ENCODE measurements around the gene MACROD2.

The MACROD2 gene

DNA sequence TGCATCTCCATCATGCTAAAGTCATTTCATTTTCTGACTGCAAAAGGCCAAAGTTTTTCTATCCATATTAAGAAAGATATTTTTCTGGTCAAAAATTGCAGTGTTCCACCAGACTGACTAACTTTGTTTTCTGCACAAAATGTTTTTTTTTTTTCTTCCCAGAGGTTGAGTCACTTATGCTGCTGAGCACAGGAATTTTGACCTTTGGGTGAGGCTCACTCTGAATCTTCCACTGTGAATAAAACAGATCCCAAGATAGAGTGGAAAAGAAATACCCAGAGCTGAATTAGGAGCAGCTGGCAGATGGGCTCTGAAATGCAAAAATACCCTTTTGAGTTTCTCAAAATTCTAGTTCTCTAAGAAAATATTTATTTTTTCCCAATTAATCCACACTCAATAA is 1581.1 kb downstream of the MACROD2 start:
- no peak for DNase-seq

DNA sequence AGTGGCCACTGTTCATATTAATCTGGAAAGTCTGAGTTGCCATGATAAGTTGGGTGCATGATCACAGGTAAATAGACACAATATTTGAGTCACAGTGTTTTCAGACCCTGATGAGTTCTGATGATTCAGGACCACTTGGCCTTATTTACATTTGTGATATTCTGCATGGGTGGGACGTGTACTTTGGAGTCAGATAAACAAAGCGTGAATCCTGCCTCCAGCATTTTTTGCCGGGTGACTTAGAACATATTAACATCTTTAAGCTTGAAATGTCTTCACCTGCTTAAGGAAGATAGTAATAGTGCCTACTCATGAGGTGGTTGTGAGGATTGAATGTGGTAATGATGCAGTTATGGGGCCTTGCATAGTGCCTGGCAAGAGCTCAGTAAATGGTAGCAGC is 1582.8 kb downstream of the MACROD2 start:
- no peak for DNase-seq

DNA sequence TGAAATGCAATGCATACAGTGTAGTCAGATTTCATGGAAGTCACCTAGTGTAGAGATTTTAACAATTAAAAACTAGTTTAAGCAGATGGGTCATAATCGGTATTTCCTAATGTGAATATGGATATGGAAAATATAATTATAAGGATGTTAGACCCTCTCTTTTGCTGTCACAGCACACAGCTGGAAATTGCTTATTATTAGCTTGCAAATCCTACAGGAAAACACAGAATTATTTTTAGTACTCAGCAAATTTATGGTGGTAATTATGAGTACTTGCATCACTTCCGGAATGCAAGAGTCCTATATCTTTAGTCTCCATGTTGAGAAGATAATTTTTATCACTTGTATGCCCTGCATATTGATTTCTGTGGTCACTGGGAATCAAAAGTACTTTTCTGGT is 1584.4 kb downstream of the MACROD2 start:
- DNase-seq, result no peak

DNA sequence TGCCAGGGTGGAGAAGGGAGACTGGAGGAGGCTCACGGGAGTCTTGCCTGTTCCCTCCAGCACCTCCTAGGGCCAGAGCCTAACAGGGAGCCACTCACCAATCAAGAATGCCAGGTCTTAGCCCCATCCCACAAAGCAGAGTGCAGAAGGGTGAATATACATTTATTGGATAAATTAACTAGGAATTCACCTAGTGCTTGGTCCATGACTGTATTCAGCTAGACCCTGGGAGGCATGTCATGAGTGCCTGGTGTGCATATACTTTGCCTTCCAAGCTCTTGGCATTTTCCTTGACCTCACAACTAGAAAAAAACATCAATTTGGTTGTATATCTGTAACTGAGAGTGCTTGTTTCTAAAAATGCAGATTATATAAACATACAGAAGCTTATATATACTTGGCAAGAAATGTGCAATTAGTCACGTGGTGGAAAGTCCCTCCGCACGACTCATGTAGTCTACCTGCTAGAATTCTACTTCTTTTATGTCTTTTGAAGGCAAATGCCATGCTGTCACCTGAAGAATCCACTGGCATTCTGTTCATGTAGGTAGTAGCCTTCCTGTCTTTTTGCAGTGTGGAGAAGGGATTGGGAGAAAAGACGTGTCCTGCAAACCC is 1586.9 kb downstream of the MACROD2 start:
- DNase-seq, result no peak

DNA sequence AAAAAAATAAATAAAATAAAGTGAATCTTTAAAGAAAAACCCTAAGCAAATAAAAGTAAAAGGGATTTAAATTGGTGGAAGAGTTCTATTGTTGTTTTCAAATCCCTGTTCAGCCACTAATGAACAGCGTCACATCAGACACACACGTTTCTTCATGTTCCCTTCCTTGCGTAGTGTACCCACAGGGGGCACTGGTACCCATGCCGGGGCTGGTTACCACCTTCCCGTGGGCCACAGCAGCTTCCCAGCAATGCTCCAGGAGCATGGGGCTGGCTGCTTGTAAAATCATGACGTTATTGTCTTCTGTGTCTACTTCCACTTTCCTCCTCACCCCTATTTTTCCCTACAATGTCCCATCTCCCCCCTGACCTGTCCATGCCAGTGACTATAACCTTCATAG is 1589.2 kb downstream of the MACROD2 start:
- no peak for DNase-seq

DNA sequence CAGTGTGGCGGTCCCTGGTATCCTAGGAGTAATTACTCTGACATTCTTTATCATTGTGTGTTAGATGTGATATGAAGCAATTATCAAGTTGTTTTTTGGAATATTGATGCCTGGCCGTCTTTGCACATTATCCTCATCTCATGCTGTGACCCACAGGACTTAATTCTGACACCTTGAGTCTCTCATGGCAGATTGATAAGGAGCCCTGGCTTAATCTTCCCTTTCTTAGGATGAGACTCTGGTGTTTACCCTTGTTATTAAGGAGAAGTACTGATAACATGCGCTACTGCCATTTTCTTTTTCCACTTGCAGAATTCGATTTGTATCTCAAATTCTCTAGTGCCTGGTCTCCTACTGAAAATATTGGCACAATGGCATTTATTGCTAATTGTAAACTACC is 1597.8 kb downstream of the MACROD2 start:
- no peak for DNase-seq

DNA sequence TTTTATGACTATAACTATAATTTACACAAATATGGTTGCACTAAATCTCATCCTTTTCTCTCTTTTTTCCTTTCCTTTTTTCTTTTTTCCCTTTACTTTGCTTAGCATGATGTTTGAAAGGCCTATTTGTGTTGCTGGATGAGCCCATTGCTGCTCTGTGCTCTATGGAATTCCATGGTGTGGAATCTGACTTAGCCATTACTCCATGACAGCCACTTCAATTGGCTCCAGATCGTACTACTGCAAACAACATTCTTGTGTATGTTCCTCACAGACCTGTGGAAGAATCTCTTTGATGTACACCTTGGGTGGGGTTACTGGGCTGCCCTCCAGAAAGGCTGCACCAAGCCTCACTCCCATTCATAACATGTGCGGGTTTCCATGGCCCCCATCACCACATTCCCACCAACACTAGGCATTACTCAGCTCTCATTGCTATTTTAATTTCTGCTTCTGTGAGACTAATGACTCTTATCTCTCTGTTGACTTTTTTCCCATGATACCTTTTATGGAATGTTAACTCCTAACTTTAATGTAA is 1598.9 kb downstream of the MACROD2 start:
- DNase-seq, result no peak

DNA sequence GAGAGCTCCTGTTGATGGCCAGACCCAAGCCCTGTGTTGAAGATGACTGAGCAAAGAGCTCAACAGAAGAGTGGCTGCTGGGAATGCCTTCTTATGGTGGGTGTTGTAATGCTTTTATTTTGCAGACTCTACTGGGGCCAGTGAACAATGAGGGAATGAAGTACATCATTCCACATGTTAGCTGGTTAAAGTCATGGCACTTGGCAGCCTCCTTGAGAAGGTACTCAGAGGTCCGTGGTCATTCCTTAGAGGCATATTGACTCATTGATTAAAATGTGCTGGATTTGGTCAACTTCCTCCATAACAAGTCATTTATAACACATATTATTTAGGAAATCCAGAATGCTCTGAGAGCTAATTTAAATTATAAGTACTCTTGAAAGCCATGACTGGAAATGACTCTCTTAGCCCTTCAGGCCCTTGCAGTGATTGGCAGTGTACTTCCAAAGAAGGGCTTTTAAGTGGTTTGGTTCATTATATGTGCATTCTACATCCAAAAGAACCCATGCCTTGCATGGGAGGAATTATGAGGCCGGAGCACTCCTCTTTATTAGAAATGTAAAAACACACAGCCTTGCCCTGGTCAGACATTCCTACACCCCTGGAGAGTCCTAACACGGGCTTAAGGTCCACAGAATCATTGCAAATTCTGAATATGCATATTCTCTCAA is 1601.0 kb downstream of the MACROD2 start:
- DNase-seq, result no peak

DNA sequence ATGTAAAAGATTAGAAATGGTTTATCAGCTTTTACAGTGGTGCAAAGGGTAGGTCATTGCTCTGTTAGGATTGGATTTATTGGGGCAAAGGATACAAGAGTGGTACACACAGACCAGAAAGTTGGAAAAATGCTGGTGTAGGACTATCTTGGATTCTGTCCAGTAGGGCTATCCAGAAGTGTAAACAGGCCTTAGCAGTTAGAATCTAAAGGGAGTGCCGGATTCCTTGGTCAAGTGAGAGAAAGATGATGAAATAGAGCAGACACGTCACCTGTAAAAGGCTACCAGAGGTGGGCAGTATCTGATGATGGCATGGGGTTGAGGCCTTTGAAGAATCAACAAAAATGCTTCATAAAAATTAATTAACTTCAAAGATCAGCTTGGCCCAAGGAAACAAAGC is 1602.0 kb downstream of the MACROD2 start:
- DNase-seq, result no peak

DNA sequence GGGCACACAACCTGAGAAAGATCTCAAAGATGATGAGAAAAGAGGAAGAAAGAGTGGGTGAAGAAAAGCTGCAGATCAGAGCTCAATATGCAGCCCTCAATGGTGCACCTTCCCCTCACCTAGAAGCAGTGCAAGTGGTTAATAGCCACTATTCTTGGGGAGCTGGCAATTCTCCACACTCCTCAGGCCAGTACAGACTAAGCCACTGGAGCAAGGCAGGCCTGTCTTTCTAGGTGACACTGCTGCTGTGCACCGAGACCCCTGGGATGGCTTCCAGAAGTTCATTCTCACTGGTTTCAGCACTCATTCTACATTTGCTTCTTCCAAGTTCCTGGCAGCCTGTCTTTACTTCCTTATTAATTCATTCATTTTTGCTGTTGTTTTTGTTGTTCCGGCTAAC is 1604.6 kb downstream of the MACROD2 start:
- no peak for DNase-seq

DNA sequence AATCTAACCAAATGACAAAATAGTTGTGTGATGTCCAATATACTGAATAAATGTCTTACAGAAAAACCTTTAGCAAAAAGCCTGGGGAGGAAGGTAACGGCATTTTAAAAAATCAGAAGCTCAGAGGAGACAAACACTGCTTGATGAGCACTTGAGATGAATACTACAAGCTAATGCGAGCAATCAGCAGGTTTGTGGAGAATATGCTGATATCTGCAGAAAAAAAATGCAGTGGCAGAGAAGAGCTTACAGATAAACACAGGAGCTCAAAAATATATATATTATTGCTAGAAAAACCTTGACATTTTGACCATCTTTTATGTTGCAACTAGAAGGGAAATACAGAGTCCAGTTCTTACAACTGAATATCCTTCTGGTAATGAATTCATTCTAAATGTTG is 1605.2 kb downstream of the MACROD2 start:
- DNase-seq, result no peak

DNA sequence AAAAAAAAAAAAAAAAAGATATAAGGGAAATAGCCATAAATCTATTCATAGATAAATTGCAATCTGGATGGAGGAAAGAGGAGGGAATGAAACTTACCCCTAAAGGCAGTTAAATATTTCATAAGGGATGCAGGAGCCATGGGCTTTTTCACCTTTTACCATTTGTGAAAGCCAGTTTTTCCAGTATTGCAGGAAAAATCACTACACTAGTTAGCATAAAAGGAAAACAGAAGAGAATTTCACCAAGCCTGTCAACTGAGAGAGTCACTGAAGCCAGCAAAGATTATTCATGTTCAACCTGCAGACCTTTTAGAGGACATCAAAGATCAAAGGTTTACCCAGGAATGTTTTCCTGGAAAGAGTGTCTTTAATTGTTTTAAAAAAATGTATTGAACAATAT is 1608.2 kb downstream of the MACROD2 start:
- no peak for DNase-seq

DNA sequence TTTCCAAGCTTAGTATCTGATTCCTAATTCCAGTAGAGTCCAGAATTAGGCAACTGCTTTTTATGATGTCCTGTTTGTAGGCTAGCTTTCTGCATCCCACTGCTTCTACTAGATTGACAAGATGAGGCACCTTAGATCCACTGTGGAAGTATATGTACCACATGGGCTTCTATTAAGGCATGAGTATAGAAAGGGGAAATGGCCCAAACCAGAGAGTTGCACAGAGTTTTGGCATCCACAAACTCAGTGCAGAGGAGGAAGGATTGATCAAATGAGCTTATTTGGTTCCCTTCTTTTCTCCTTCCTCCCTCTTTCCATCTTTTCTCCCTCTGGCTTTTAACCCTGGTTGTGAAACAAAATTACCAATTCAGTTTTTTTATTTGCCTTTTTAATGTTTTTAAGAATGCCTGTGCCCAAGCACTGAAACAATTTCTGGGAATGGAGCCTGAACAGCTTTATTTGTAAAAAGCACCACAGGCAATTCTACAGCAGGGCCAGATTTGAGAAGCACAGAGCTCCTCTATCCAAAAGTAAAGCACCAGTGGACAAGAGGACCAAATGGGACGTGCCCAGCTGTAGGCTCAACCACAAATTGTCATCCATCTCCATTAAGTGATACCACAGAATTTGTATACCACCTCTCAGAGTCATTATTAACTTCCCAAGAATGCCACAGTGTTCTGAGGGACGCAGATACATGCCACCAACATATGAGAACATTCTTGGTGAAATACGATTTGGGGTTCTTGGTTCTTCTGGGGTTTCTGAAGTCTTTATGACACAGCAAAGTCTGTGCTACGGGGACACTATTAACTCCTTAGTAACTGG is 1608.9 kb downstream of the MACROD2 start:
- no peak for DNase-seq

DNA sequence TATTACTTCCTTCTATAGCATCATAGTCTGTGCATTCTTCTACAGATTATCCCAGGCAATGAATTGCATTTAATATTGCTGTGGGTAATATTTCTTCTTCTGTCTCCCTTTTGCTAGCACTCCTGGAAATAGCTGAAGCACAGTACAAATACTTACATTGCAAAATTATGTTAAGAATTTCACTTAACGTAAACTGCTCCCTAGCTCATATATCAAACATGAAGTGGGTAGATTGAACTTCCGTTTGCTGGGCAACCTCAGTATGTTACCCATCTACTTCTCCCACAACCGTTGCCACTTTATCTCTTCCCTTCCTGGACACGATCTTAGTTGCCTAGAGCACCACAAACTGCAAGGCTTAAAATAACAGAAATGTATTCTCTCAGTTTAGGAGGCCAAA is 1614.6 kb downstream of the MACROD2 start:
- no peak for DNase-seq

DNA sequence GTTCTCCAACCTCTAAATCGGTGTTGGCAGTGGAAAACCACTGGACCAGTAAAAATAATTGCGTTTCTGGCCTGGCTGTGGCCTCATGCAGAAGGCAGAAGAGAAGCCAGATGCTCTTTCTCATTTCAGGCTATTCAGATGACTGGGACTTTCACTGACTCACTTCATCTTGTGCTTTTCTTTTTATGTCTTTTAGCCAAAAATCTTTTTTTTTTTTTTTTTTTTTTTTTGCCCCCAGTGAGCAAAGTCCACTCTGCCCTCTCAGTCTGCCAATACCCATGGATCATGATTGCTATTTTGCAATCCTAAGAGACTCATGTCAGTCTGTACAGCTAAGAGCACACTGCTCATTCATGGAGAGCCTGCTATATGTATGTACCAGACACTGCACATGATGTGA is 1615.5 kb downstream of the MACROD2 start:
- no peak for DNase-seq

DNA sequence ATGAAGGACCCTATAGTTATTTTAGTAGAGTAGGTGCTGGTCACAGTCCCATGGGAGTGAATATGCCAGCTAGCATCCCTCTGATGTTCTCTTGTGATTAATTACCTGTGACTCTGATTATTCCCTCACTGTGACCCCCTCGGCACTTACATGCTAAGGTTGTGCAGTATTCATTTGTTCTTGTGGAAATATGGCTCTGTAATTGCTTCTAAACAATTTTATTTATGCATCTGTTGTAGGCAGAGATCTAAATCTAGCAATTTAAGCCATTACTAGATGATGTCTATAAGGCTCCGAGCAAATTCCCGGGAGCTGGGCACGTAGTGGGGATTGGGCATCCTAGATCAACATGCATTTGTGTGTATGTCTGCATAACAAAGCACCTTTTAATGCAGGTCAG is 1616.2 kb downstream of the MACROD2 start:
- no peak for DNase-seq

DNA sequence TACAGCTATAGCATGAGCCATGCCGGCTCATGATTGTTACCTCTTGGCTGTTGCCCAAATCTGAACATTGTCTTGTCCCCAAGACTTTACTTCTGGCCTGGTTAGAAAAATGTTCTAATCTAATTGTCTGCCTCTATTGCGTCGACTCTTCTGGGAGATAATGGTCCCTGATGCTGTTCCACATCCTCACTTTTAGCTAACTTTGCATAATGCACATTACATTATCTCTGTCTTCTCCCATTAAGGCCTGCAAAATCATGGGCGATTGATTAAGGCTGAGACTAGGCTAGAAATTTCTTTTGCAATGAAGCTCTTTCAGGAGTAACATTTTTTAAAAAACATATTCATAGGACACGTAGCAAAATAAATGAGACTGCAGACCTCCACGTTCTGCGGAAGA is 1616.9 kb downstream of the MACROD2 start:
- no peak for DNase-seq

DNA sequence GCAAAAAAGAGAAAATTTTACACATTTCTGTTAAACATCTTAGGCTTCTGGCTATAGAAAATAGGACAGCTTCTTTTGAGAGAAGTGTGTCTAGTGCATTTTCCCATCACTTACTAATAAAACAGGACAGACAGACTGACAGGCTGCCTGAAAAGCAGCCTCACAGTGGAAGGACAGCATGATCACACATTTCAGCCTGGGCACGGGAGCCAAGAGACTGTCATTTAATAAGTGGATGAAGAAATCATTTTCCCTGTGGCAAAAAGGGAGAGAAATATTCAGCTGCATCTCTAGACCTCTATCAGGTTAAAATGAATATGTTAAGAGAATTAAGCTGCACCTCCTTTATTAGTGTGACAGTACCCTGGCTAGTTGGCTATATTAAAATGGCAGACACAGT is 1617.5 kb downstream of the MACROD2 start:
- no peak for DNase-seq

DNA sequence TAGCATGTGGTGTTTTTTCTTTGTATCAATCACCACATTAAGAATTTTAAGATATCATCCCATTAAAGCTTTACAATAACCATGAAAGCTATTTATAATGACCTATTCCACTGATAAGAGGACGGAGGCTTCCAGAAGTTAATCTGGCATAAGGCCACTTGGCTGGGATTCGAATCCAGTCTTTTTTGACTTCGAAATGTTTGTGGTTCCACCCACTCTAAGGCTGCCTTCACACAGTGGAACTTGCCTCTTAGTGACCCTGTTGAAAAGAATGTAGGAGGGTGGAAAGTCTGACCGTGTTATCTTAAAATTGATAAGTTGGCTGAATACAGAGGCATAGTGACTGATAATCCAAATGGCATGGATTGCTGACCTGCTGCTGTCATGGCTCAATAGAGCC is 1618.2 kb downstream of the MACROD2 start:
- DNase-seq, result no peak

DNA sequence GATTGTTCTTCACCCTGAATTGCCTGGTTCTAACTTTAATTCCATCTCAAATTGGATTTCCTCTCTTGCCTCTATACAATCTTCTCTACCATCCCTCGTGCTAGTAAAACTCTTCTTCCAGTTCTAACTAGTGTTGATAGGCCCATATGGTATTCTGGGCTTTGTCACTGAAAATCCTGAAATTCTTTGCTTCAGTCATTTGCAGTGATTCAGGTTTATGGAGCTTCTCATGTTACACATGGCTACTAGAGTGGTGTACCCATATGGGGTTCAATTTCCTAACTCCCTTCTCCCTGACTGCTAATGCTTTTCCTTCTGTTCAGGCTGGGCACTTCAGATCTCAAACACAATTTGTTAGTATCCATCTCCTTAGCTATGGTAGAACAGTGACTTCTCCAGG is 1621.3 kb downstream of the MACROD2 start:
- no peak for DNase-seq

DNA sequence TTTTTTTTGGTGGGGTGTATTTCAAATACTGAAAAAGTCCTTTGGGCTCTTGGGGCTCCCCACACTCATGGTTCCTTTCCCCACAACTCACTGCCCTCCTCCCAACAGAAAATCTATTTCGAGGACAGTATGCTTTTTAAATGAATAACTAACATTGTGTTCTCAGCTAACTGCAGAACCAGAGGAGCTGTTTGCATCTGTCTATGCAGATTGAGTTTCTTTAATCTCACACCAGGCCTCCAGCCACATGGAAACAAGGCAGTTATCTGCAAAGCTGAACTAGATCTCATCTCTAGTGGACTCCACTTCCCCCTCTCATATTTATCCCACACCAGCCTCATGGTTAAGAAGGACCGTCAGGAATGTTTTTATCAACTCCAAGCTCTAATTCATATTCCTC is 1622.8 kb downstream of the MACROD2 start:
- DNase-seq, result no peak

DNA sequence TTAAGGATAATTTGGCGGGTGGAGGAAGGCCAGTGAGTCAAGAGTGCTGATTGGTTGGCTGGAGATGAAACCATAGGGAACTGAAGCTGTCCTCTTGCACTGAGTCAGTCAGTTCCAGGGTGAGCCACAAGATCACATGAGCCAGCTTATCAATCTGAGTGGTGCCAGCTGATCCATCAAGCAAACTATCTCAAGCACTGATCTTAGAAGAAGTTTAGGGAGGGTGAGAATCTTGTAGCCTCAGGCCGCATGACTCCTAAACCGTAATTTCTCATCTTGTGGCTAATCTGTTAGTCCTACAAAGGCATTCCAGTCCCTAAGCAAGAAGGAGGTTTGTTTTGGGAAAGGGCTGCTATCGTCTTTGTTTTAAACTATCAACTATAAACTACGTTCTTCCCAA is 1623.6 kb downstream of the MACROD2 start:
- DNase-seq, result no peak

DNA sequence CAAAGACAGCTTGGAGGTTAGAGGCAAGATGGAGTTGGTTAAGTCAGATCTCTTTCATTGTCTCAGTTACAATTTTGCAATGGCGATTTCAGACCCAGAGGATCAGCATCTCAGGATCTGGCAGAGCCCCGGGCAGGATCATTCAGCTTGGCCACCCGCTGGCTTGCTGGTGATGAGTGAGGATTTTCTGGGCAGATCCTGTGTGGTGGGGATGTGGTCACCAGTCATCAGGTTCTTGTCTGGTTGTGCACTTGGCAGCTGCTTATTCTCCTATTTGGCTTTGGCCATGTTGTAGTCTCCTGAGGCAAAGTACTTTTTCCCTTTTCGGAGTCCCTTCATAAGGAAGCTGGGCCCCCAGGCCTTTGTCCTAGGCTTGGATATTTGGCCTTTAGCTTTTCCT is 1624.0 kb downstream of the MACROD2 start:
- DNase-seq, result no peak

DNA sequence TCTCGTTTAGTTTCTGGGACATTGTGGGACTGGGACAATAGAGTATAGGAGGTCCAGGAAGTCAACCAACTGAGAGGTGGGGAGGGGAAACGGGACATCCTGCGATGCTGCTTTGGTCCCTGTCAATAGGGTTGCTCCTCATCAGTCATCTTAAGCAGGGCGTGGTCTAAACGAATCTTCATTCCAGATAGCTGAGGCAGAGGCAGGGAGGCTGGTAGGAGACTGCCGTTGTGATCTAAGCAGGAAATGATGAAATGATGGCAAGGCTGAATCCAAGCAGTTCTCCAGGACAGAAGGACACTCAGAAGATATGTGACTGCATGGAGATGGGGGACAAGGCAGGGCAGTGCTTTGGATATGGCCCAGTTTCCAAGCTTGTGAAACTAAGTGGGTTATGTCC is 1624.5 kb downstream of the MACROD2 start:
- no peak for DNase-seq

All from NCI-H1436 treated with DMSO at 0.1 percent for 48 hours (cell line).